ENCODE data around the gene PNPLA2. TPM values are rescaled to one million over a fixed set of nuclear protein-coding genes. Genes with fewer than 3 reads are reported as not detected.

The PNPLA2 gene
- total and polyA plus RNA-seq, 2 of the 8 experiments (the other 6 are each of a cell fraction or from before 2014, with no cell fraction given): 30.9 to 62.1 TPM

GRCh38 chr11:801097-801780 is 17.5 kb upstream of the PNPLA2 start:
- H2BK5ac ChIP-seq (ENCODE audit: low read depth, low read length): no peak overlapping the region; the same call in 1 of the 2 replicates
- no peak overlapping the region for H3K4ac ChIP-seq (replicated peaks; ENCODE audit: insufficient read length, low read depth, low read length)
- 92% methylated on average over 11 of the region's 20 CpGs; no CpG with 5 or more reads in 1 of the 2 experiments for WGBS, 2 experiments (ENCODE audit: extremely low coverage in 1 of 2, insufficient coverage in 1 of 2, insufficient read length in 1 of 2, insufficient replicate concordance in 2 of 2, low coverage in 1 of 2, low lambda C conversion rate in 2 of 2, missing lambda C conversion rate in 1 of 2)
- CTCF ChIA-PET (ENCODE audit: partially characterized antibody): interaction anchor here (1.0 kb wide), 1 partner anchor 18 kb away, joined by 3 read pairs; no protein-coding TSS in a partner anchor
- no peaks in the 10 kb centered on the region for H3K9me3 ChIP-seq (ENCODE audit: insufficient read depth in 2 of 2, low read depth in 1 of 2, low read length in 1 of 2)
- H4K91ac ChIP-seq (replicated peaks; ENCODE audit: insufficient read length, low read length): no peak overlapping the region
- no peak overlapping the region for H3K9ac ChIP-seq (replicated peaks in 1 of 4; ENCODE audit: extremely low read depth in 1 of 4, low read depth in 3 of 4, low read length in 3 of 4)
- H3K23me2 ChIP-seq (ENCODE audit: low read depth, low read length): peaks cover 16% of the 10 kb centered on the region
- H3K56ac ChIP-seq (replicated peaks; ENCODE audit: insufficient read length, low read depth, low read length): no peak overlapping the region
- H3K4me2 ChIP-seq (ENCODE audit: insufficient read depth in 1 of 2, low read depth in 2 of 2, low read length in 2 of 2): no peak overlapping the region
- no peak overlapping the region for H3K23ac ChIP-seq (ENCODE audit: insufficient read length)
- H2BK15ac ChIP-seq (ENCODE audit: low read length): no peak overlapping the region
- H2BK20ac ChIP-seq (ENCODE audit: low read length): no peak overlapping the region
- no peak overlapping the region for H3K27ac ChIP-seq (ENCODE audit: low read depth, low read length)
- H2BK12ac ChIP-seq (ENCODE audit: low read depth, low read length): no peak overlapping the region
- H2BK120ac ChIP-seq (replicated peaks; ENCODE audit: low read depth, low read length): no peak overlapping the region
- H3K79me1 ChIP-seq (ENCODE audit: low read depth, low read length): peaks cover 5% of the 10 kb centered on the region; the same call in 1 of the 2 replicates
- H4K8ac ChIP-seq (ENCODE audit: extremely low read depth, insufficient read depth, low read length): no peak overlapping the region
- no peak overlapping the region for H3K14ac ChIP-seq (ENCODE audit: insufficient read length)
- peaks cover 0 to 4% of the 10 kb centered on the region in 2 experiments; a peak in 1 of 4 replicates for H3K79me2 ChIP-seq (ENCODE audit: control insufficient read depth in 1 of 2, insufficient read depth in 2 of 2, low read length in 2 of 2)
- H2AK5ac ChIP-seq (ENCODE audit: low read depth, low read length): no peak overlapping the region
- H3K4me3 ChIP-seq (ENCODE audit: extremely low read depth in 1 of 4, insufficient read depth in 2 of 4, low read depth in 3 of 4, low read length in 4 of 4): no peak overlapping the region
- FAIRE-seq: no peak
- no peaks in the 10 kb centered on the region; a peak in 1 of 7 replicates for H3K27me3 ChIP-seq (replicated peaks in 1 of 4; ENCODE audit: control insufficient read depth in 3 of 4, extremely low read depth in 1 of 4, insufficient read depth in 3 of 4, low read length in 3 of 4)
- no peak overlapping the region for H3K18ac ChIP-seq (ENCODE audit: extremely low read depth, low read length)
- DNase-seq (ENCODE audit: low read depth in 1 of 2, low spot score in 2 of 2): no peak
- H3K36me3 ChIP-seq (ENCODE audit: control insufficient read depth in 2 of 4, insufficient read depth in 4 of 4, low read length in 3 of 4): peaks cover 3 to 30% (median 6%) of the 10 kb centered on the region in 4 experiments; a peak in 5 of 8 replicates
- no peak overlapping the region for H4K5ac ChIP-seq (ENCODE audit: insufficient read length, low read depth, low read length)
- H4K20me1 ChIP-seq (replicated peaks in 1 of 2; ENCODE audit: control insufficient read depth in 1 of 2, insufficient read depth in 2 of 2, low read length in 2 of 2): peaks cover 0 to 13% of the 10 kb centered on the region in 2 experiments
- no peak overlapping the region for H2AFZ ChIP-seq (ENCODE audit: low read length)
- POLR2A ChIA-PET (ENCODE audit: partially characterized antibody): interaction anchor here (0.8 to 53.0 kb wide), 6 partner anchors 8 to 162 kb away, joined by 3 to 1917 read pairs (median 16); partner anchors contain the start of genes CD151, CEND1, CRACR2B and PNPLA2
- peaks cover 4 to 20% (median 15%) of the 10 kb centered on the region in 4 experiments for H3K4me1 ChIP-seq (replicated peaks in 1 of 4; ENCODE audit: control insufficient read depth in 3 of 4, insufficient read depth in 4 of 4, low read length in 3 of 4)
- no peak for TF ChIP-seq ZNF274 (IDR thresholded peaks at IDR 0.05; ENCODE audit: borderline replicate concordance, extremely low read depth, low read length)
- TF ChIP-seq JUND (IDR thresholded peaks at IDR 0.05; ENCODE audit: low read length): no peak
- TF ChIP-seq EP300 (IDR thresholded peaks at IDR 0.05; ENCODE audit: borderline replicate concordance in 1 of 2, low read depth in 2 of 2, low read length in 2 of 2): no peak
- no peak for TF ChIP-seq TCF12 (IDR thresholded peaks at IDR 0.05; ENCODE audit: low read depth, low read length)
- TF ChIP-seq PHF8 (conservative IDR thresholded peaks at IDR 0.05; ENCODE audit: low read depth, low read length): no peak
- no peak for TF ChIP-seq NRF1 (IDR thresholded peaks at IDR 0.05; ENCODE audit: low read depth, low read length)
- no peak for TF ChIP-seq NANOG (IDR thresholded peaks at IDR 0.05; ENCODE audit: insufficient read depth, low read depth, low read length, poor library complexity, severe bottlenecking)
- no peak for TF ChIP-seq CTBP2 (IDR thresholded peaks at IDR 0.05; ENCODE audit: borderline replicate concordance, insufficient read depth, insufficient read length, low read length)
- TF ChIP-seq CEBPB (IDR thresholded peaks at IDR 0.05; ENCODE audit: low read depth, low read length): no peak
- TF ChIP-seq TAF1 (IDR thresholded peaks at IDR 0.05; ENCODE audit: low read depth, low read length): no peak
- TF ChIP-seq KDM5A (IDR thresholded peaks at IDR 0.05; ENCODE audit: low read length): no peak
- no peak for TF ChIP-seq POLR2A (IDR thresholded peaks at IDR 0.05; ENCODE audit: control extremely low read depth in 1 of 2, low read depth in 2 of 2, low read length in 2 of 2)

All from H1 (cell line).